Transverse colon (tissue), 4 donors: Measurements from ENCODE around the gene SYNE1. TPM values are rescaled to one million over a fixed set of nuclear protein-coding genes. Genes with fewer than 3 reads are reported as not detected.
"Not testable (repeated sequence)": the region's sequence is repeated elsewhere in the genome, so short reads cannot be mapped to it uniquely, and the experiment has no call there.

ENCODE experiments used
- DNase-seq: peaks from one replicate; pipeline ENCODE4 v3.0.0-alpha.2; 2019
- H3K27ac ChIP-seq, 4 donors: fragments of 200-600 bp; sonication (generic); 2 replicates each; pipeline ENCODE4 v1.5.1; 2016 to 2018; ENCODE audit warnings: inconsistent platforms in 4 of 4
- H3K27me3 ChIP-seq: fragments of 200-600 bp; sonication (generic); 2 replicates; pipeline ENCODE4 v1.5.1; 2017; ENCODE audit warnings: inconsistent platforms
- H3K36me3 ChIP-seq, 4 donors: fragments of 200-600 bp; sonication (generic); 2 replicates each; pipeline ENCODE4 v1.5.1; 2017 to 2019; ENCODE audit warnings: inconsistent platforms in 4 of 4
- H3K4me1 ChIP-seq, 4 donors: fragments of 200-600 bp; sonication (generic); 2 replicates each; pipeline ENCODE4 v1.5.1; 2017 to 2020; ENCODE audit warnings: inconsistent platforms in 4 of 4
- H3K4me3 ChIP-seq, 4 donors: fragments of 200-600 bp; sonication (generic); 1 replicate in 1 of 4; 2 replicates in 3 of 4; pipeline versions ENCODE4 v1.5.1 to v1.6.1; 2017 to 2019; ENCODE audit warnings: inconsistent platforms in 4 of 4
- H3K9me3 ChIP-seq, 2 donors: fragments of 200-600 bp; sonication (generic); 2 replicates each; pipeline ENCODE4 v1.5.1; 2017 to 2019; ENCODE audit warnings: inconsistent platforms in 2 of 2
- EP300 ChIP-seq: sonication (generic); formaldehyde crosslinking; IDR thresholded peaks from one replicate; pipeline ENCODE4 v1.6.1; 2017; ENCODE audit warnings: antibody characterized with exemption, low read depth
- POLR2A ChIP-seq: fragments of 450-650 bp; IDR thresholded peaks from one replicate; pipeline ENCODE4 v1.6.1; 2016; ENCODE audit warnings: antibody characterized with exemption, mild to moderate bottlenecking, moderate library complexity
- POLR2AphosphoS5 ChIP-seq, 3 donors: sonication (generic); formaldehyde crosslinking; IDR thresholded peaks; one replicate each; pipeline ENCODE4 v1.6.1; 2016; ENCODE audit warnings: antibody characterized with exemption in 3 of 3
- WGBS, 2 donors: methylation state at CpG; one replicate each; pipeline ENCODE4 v1.1.5; 2018; ENCODE audit warnings: low coverage in 1 of 2; 5-methylcytosine and 5-hydroxymethylcytosine counted together
- in situ Hi-C, 4 donors: fragments of 200-750 bp; cut with MboI; loops; one replicate each; pipeline versions ENCODE4 v1.15.0 to v1.15.1; 2017; ENCODE audit warnings: low sequenced_read_pairs in 3 of 4, low pct_ligation_motif_present in 1 of 4, low pct_unique_long_range_greater_than_20kb in 1 of 4
- intact Hi-C: fragments of 100-400 bp; cut with DNase I; formaldehyde crosslinking; loops from one replicate; pipeline ENCODE4 v1.15.1; 2023; ENCODE audit warnings: low total_unique reads
- total RNA-seq, 4 donors: library from RNA; depleted of rRNA; stranded (reverse); fragments of >200 nt; gene quantifications; one replicate each; pipeline ENCODE4 v1.1.0, GENCODE V29; 2016
- TF ChIP-seq, protein P1 (sequence below), 5 experiments: fragments of 200-600 bp in 3 of 5; fragments of 450-650 bp in 2 of 5; sonication (generic) in 3 of 5; IDR thresholded peaks; 1 replicate in 2 of 5; 2 replicates in 3 of 5; pipeline ENCODE4 v1.5.1; 2016 to 2017; ENCODE audit warnings: antibody characterized with exemption in 5 of 5, inconsistent platforms in 3 of 5, mild to moderate bottlenecking in 2 of 5, moderate library complexity in 1 of 5

Gene SYNE1
- total RNA-seq, 4 donors from 2014 or later = 31.4 to 87.2 (median 59.7) TPM

GRCh38 chr6:152563177-152563576 is 74.0 kb downstream of the SYNE1 start:
- Histone ChIP-seq H3K9me3 (no peaks in the 10 kb centered on the region), H3K4me3 (no peak overlapping the region), H3K27me3 (no peaks in the 10 kb centered on the region), H3K36me3 (no peaks in the 10 kb centered on the region), H3K27ac (no peak overlapping the region), H3K4me1 (no peaks in the 10 kb centered on the region)
- DNase-seq = no peak
- in situ Hi-C loops = no loop called here
- intact Hi-C loops = no loop called here
- TF ChIP-seq, protein P1, sequence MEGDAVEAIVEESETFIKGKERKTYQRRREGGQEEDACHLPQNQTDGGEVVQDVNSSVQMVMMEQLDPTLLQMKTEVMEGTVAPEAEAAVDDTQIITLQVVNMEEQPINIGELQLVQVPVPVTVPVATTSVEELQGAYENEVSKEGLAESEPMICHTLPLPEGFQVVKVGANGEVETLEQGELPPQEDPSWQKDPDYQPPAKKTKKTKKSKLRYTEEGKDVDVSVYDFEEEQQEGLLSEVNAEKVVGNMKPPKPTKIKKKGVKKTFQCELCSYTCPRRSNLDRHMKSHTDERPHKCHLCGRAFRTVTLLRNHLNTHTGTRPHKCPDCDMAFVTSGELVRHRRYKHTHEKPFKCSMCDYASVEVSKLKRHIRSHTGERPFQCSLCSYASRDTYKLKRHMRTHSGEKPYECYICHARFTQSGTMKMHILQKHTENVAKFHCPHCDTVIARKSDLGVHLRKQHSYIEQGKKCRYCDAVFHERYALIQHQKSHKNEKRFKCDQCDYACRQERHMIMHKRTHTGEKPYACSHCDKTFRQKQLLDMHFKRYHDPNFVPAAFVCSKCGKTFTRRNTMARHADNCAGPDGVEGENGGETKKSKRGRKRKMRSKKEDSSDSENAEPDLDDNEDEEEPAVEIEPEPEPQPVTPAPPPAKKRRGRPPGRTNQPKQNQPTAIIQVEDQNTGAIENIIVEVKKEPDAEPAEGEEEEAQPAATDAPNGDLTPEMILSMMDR (IDR thresholded peaks at IDR 0.05) = no peak
- TF ChIP-seq POLR2AphosphoS5 (IDR thresholded peaks at IDR 0.05) (no peak), POLR2A (no peak), EP300 (no peak)
- WGBS, 2 donors = 82 to 88% methylated on average over 5 of the region's 5 CpGs

DNA sequence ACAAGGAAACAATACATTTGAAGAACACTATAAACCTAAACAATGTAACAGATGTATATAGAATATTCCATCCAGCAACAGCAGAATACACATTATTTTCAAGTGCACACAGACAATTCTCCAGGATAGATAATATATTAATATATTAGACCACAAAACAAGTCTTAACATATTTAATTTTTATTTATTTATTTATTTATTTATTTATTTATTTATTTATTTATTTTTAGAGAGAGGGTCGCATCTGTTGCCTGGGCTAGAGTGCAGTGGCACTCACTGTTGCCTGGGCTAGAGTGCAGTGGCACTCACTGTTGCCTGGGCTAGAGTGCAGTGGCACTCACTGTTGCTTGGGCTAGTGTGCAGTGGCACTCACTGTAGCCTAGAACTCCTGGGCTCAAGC is 78.4 kb downstream of the SYNE1 start:
- intact Hi-C loops, H3K9me3 ChIP-seq, DNase-seq, in situ Hi-C loops, H3K4me3 ChIP-seq, H3K4me1 ChIP-seq, H3K27me3 ChIP-seq, H3K27ac ChIP-seq, H3K36me3 ChIP-seq: not testable (repeated sequence)
- WGBS, 2 donors = 83 to 84% methylated on average over 1 of the region's 1 CpG

GRCh38 chr6:152557502-152557901 is 79.7 kb downstream of the SYNE1 start:
- no peaks in the 10 kb centered on the region for H3K4me1 ChIP-seq
- no peaks in the 10 kb centered on the region for H3K27me3 ChIP-seq
- H3K4me3 ChIP-seq = no peak overlapping the region
- WGBS, 2 donors = 91 to 100% methylated on average over 1 of the region's 1 CpG
- peaks cover 0 to 10% of the 10 kb centered on the region in 2 donors for H3K9me3 ChIP-seq
- intact Hi-C loops = no loop called here
- TF ChIP-seq POLR2A (no peak), POLR2AphosphoS5 (IDR thresholded peaks at IDR 0.05) (no peak)
- H3K36me3 ChIP-seq = no peaks in the 10 kb centered on the region
- H3K27ac ChIP-seq = no peak overlapping the region
- in situ Hi-C loops = no loop called here
- no peak for DNase-seq

DNA sequence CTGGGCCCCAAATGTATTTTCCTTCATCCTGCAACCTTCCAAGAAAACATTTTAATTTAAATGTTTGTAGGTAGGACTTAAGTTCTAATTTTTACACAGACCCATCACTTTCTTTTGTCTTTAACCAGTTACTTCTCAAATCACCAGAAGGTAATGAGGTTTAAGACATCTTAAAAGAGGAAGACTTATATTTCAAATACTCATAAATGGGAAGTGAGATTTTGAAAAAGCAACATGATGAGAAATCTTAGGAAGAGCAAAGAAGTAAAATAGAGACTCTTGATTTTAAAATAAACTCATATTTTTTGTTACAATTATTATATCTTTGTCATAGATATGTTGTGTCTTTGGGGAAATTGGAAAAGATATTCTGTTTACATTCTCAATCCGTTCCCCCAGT is 82.3 kb downstream of the SYNE1 start:
- Histone ChIP-seq H3K27me3 (no peaks in the 10 kb centered on the region), H3K27ac (no peak overlapping the region), H3K4me1 (no peaks in the 10 kb centered on the region), H3K9me3 (peaks cover 0 to 10% of the 10 kb centered on the region in 2 donors), H3K4me3 (no peak overlapping the region), H3K36me3 (no peaks in the 10 kb centered on the region)
- intact Hi-C loops = no loop called here
- 62 to 84% methylated on average over 1 of the region's 1 CpG for WGBS, 2 donors
- TF ChIP-seq, protein P1 (IDR thresholded peaks at IDR 0.05) = no peak
- no peak for TF ChIP-seq POLR2A
- no peak for TF ChIP-seq POLR2AphosphoS5 (IDR thresholded peaks at IDR 0.05)
- TF ChIP-seq EP300 = no peak
- DNase-seq = no peak
- in situ Hi-C loops = no loop called here

GRCh38 chr6:152552616-152553209 is 84.4 kb downstream of the SYNE1 start:
- Histone ChIP-seq H3K27ac (no peak overlapping the region), H3K36me3 (no peaks in the 10 kb centered on the region), H3K27me3 (no peaks in the 10 kb centered on the region), H3K4me1 (no peaks in the 10 kb centered on the region), H3K4me3 (no peak overlapping the region), H3K9me3 (peaks cover 0 to 9% of the 10 kb centered on the region in 2 donors)
- in situ Hi-C loops (no loop called here), intact Hi-C loops (no loop called here)
- 39 to 72% methylated on average over 4 to 9 of the region's 9 CpGs for WGBS, 2 donors
- no peak for TF ChIP-seq POLR2AphosphoS5 (IDR thresholded peaks at IDR 0.05)
- TF ChIP-seq, protein P1 (IDR thresholded peaks at IDR 0.05) = peak in 4 of 5 experiments; percentile 40 to 70 (median 52)
- DNase-seq = peak; percentile 24
